B cell (primary cell): ENCODE data around the gene RDH5.

Source experiments
- EZH2 ChIP-seq: IDR thresholded peaks from 2 replicates; pipeline ENCODE4 v1.6.1; 2012; ENCODE audit warnings: borderline replicate concordance, low read depth, mild to moderate bottlenecking, moderate library complexity, low read length; ENCODE audit not compliant: insufficient read depth, poor library complexity, severe bottlenecking
- TF ChIP-seq, protein P1 (sequence below): fragments of 200-600 bp; IDR thresholded peaks from one replicate; pipeline ENCODE4 v1.8.0; 2022; ENCODE audit warnings: antibody characterized with exemption, mild to moderate bottlenecking

DNA sequence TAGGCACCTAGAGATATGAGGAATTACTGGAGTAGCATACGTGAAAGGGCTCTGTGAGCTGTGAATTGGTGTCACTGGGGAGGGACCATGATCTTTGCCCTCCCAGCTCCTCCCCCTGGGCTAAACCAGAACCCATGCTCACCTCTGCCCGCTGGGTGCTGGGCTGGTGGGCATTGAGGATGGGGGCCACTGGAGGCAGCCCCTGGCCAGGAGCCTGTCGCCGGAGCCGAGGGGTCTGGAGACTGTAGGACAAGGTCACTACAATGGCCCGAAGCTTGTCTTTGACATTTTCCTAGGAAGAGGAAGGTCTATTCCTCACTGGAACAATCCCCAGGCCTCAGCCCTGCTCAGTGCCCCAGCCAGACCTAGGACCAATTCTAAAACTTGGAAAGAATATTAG lies 24.1 kb upstream of the RDH5 start:
- TF ChIP-seq, protein P1, sequence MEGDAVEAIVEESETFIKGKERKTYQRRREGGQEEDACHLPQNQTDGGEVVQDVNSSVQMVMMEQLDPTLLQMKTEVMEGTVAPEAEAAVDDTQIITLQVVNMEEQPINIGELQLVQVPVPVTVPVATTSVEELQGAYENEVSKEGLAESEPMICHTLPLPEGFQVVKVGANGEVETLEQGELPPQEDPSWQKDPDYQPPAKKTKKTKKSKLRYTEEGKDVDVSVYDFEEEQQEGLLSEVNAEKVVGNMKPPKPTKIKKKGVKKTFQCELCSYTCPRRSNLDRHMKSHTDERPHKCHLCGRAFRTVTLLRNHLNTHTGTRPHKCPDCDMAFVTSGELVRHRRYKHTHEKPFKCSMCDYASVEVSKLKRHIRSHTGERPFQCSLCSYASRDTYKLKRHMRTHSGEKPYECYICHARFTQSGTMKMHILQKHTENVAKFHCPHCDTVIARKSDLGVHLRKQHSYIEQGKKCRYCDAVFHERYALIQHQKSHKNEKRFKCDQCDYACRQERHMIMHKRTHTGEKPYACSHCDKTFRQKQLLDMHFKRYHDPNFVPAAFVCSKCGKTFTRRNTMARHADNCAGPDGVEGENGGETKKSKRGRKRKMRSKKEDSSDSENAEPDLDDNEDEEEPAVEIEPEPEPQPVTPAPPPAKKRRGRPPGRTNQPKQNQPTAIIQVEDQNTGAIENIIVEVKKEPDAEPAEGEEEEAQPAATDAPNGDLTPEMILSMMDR: no peak
- TF ChIP-seq EZH2: no peak
